Caco-2 (cell line): ENCODE data around the gene CCDC191. TPM values are rescaled to one million over a fixed set of nuclear protein-coding genes. Genes with fewer than 3 reads are reported as not detected.

Experiments
- BruUV-seq: library from RNA; stranded (reverse); fragments of 400-500 nt; replicated peaks from 2 replicates; lab custom pipeline; 2021; lab: Mats Ljungman, UMichigan
- CTCF ChIA-PET: fragments of 300-600 bp; sonication (Branson Sonifier 250); formaldehyde crosslinking; loops from one replicate; lab custom pipeline; 2022; ENCODE audit warnings: antibody characterized with exemption; lab: Charles Lee
- POLR2A ChIA-PET: fragments of 300-600 bp; sonication (Branson Sonifier 250); formaldehyde crosslinking; loops from one replicate; lab custom pipeline; 2022; ENCODE audit warnings: antibody characterized with exemption; lab: Charles Lee
- DNase-seq, 2 experiments: peaks; one replicate each; pipeline versions ENCODE4 v3.0.0 to v3.0.0-alpha.2; 2020 to 2022
- H3K27me3 ChIP-seq: replicated peaks from 2 replicates; pipeline ENCODE4 v1.6.0; 2011; ENCODE audit warnings: low read length; ENCODE audit not compliant: control insufficient read depth, insufficient read depth
- H3K36me3 ChIP-seq: 2 replicates; pipeline ENCODE4 v1.5.1; 2011; ENCODE audit warnings: low read length; ENCODE audit not compliant: control insufficient read depth, insufficient read depth
- H3K4me1 ChIP-seq: fragments of 250-450 bp; sonication (Bioruptor Pico); 2 replicates; pipeline ENCODE4 v1.5.1; 2020; ENCODE audit warnings: mild to moderate bottlenecking
- H3K4me3 ChIP-seq: 2 replicates; pipeline ENCODE4 v1.5.1; 2011; ENCODE audit warnings: low read depth, mild to moderate bottlenecking, control low read depth, low read length
- H3K9me3 ChIP-seq: fragments of 250-450 bp; sonication (Bioruptor Pico); 2 replicates; pipeline ENCODE4 v1.5.1; 2020; ENCODE audit warnings: mild to moderate bottlenecking, moderate library complexity
- H3K27ac Mint-ChIP-seq: one replicate; pipeline ENCODE4 v1.8.0; 2022; ENCODE audit warnings: mixed read lengths; ENCODE audit not compliant: unreplicated experiment
- H3K27me3 Mint-ChIP-seq: one replicate; pipeline ENCODE4 v1.8.0; 2022; ENCODE audit warnings: mixed read lengths; ENCODE audit not compliant: insufficient read depth, unreplicated experiment
- H3K36me3 Mint-ChIP-seq: one replicate; pipeline ENCODE4 v1.8.0; 2022; ENCODE audit warnings: mild to moderate bottlenecking, mixed read lengths; ENCODE audit not compliant: insufficient read depth, unreplicated experiment
- H3K4me1 Mint-ChIP-seq: one replicate; pipeline ENCODE4 v1.8.0; 2022; ENCODE audit warnings: low read depth, mixed read lengths; ENCODE audit not compliant: unreplicated experiment
- H3K4me3 Mint-ChIP-seq: one replicate; pipeline ENCODE4 v1.8.0; 2022; ENCODE audit warnings: mild to moderate bottlenecking, moderate library complexity, mixed read lengths; ENCODE audit not compliant: unreplicated experiment
- H3K9me3 Mint-ChIP-seq: one replicate; pipeline ENCODE4 v1.8.0; 2022; ENCODE audit warnings: mixed read lengths; ENCODE audit not compliant: unreplicated experiment
- CTCF ChIP-seq, 2 experiments: fragments of 200-600 bp in 1 of 2; IDR thresholded peaks; 1 replicate in 1 of 2; 2 replicates in 1 of 2; pipeline versions ENCODE4 v1.5.1 to v1.8.0; 2011 to 2022; ENCODE audit warnings: antibody characterized with exemption in 1 of 2, control low read depth in 1 of 2, inconsistent platforms in 1 of 2, low read depth in 1 of 2, low read length in 1 of 2, mild to moderate bottlenecking in 1 of 2, moderate library complexity in 1 of 2; ENCODE audit not compliant: insufficient read depth in 1 of 2, severe bottlenecking in 1 of 2, unreplicated experiment in 1 of 2
- intact Hi-C: fragments of 100-400 bp; cut with micrococcal nuclease; formaldehyde crosslinking; loops from one replicate; pipeline ENCODE4 v1.10.0; 2022; ENCODE audit not compliant: unreplicated experiment
- total RNA-seq: library from RNA; stranded (reverse); gene quantifications from 2 replicates; pipeline ENCODE4 v1.2.3, GENCODE V29; 2022

Gene CCDC191
- total RNA-seq, 1 experiment from 2014 or later, result 2.2 TPM

- TF ChIP-seq CTCF (IDR thresholded peaks at IDR 0.05; ENCODE audit: insufficient read depth in 1 of 2, low read depth in 1 of 2, low read length in 1 of 2, severe bottlenecking in 1 of 2, unreplicated experiment in 1 of 2), result no peak
- no peaks in the 10 kb centered on the region for H3K9me3 ChIP-seq
- POLR2A ChIA-PET, result no interaction called here
- H3K4me1 ChIP-seq, result no peaks in the 10 kb centered on the region
- peak overlapping the region; percentile 95 for H3K4me3 Mint-ChIP-seq
- H3K9me3 Mint-ChIP-seq, result no peaks in the 10 kb centered on the region
- no peaks in the 10 kb centered on the region for H3K36me3 ChIP-seq
- no peak overlapping the region for H3K27ac Mint-ChIP-seq
- no peak for DNase-seq
- no peaks in the 10 kb centered on the region for H3K27me3 ChIP-seq
- CTCF ChIA-PET, result no interaction called here
- intact Hi-C loops, result no loop called here
- H3K36me3 Mint-ChIP-seq, result peaks cover 12% of the 10 kb centered on the region
- no peak overlapping the region for H3K4me3 ChIP-seq
- peaks cover 13% of the 10 kb centered on the region for H3K4me1 Mint-ChIP-seq
- no TSS peak for BruUV-seq
- H3K27me3 Mint-ChIP-seq, result no peaks in the 10 kb centered on the region
Measured at GRCh38 chr3:114058646-114059045, 2.3 kb upstream of the CCDC191 start.

DNA sequence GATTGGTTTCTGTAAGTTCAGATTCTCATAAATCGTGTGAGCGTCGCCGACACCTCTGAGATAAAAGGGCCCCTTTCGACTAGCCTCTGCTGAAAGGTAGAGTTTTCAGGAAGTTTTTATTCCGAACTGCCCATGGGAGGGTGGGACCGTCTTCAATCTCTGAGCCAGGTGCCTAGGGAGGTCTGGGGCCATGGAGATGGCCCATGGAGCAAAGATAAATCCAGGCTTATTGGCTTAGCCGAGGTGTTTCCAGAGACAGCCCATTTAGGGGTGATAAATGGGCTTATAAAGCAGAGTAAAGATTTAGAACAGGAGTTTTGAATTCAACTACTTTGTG lies 653 bp upstream of the CCDC191 start:
- Histone ChIP-seq H3K9me3 (no peaks in the 10 kb centered on the region), H3K36me3 (no peaks in the 10 kb centered on the region), H3K4me3 (peak overlapping the region; percentile 40), H3K27me3 (no peaks in the 10 kb centered on the region), H3K4me1 (no peaks in the 10 kb centered on the region)
- DNase-seq, result no peak
- no peaks in the 10 kb centered on the region for H3K27me3 Mint-ChIP-seq
- peak overlapping the region; percentile 99 for H3K27ac Mint-ChIP-seq
- POLR2A ChIA-PET, result no interaction called here
- H3K9me3 Mint-ChIP-seq, result no peaks in the 10 kb centered on the region
- H3K4me1 Mint-ChIP-seq, result peaks cover 13% of the 10 kb centered on the region
- peaks cover 12% of the 10 kb centered on the region for H3K36me3 Mint-ChIP-seq
- peak overlapping the region; percentile 95 for H3K4me3 Mint-ChIP-seq
- TSS peak; percentile 61 for BruUV-seq
- TF ChIP-seq CTCF (IDR thresholded peaks at IDR 0.05; ENCODE audit: insufficient read depth in 1 of 2, low read depth in 1 of 2, low read length in 1 of 2, severe bottlenecking in 1 of 2, unreplicated experiment in 1 of 2), result no peak
- intact Hi-C loops, result loop anchor here (2.0 kb wide), 1 partner anchor 108 kb away; the partner anchor contains the start of gene ZDHHC23
- CTCF ChIA-PET, result no interaction called here

DNA sequence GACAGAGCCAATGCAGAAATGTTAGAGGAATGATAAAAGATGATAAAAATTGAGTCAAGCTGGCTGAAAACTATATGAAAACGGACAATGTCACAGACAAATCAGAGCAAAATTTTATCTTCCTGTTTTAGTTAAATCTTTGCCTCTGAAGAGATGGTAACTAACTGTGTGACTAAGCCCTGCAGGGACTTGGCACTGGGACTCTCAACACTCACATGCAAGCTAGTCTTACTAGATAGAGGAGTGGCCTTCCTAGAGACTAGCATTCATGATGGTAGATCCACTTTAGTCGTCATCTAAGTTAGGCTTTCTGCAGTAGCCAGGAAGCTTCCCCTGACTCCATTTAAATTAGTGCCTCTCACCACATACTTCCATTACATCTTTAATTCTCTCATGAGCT lies 4.1 kb downstream of the CCDC191 start:
- intact Hi-C loops, result no loop called here
- H3K4me3 Mint-ChIP-seq, result no peak overlapping the region
- TF ChIP-seq CTCF (IDR thresholded peaks at IDR 0.05; ENCODE audit: insufficient read depth in 1 of 2, low read depth in 1 of 2, low read length in 1 of 2, severe bottlenecking in 1 of 2, unreplicated experiment in 1 of 2), result no peak
- DNase-seq, result no peak
- no TSS peak for BruUV-seq
- H3K27me3 ChIP-seq, result no peaks in the 10 kb centered on the region
- H3K4me1 ChIP-seq, result no peaks in the 10 kb centered on the region
- no peaks in the 10 kb centered on the region for H3K27me3 Mint-ChIP-seq
- CTCF ChIA-PET, result no interaction called here
- H3K36me3 Mint-ChIP-seq, result peaks cover 16% of the 10 kb centered on the region
- no peaks in the 10 kb centered on the region for H3K9me3 ChIP-seq
- no peaks in the 10 kb centered on the region for H3K36me3 ChIP-seq
- POLR2A ChIA-PET, result no interaction called here
- no peak overlapping the region for H3K4me3 ChIP-seq
- no peaks in the 10 kb centered on the region for H3K4me1 Mint-ChIP-seq
- H3K27ac Mint-ChIP-seq, result no peak overlapping the region
- no peaks in the 10 kb centered on the region for H3K9me3 Mint-ChIP-seq
